Neural cell (in vitro differentiated cells): ENCODE data around the gene TMEM17.

Experiments used
- EZH2 ChIP-seq: fragments of 200-600, 300-800 bp; shearing (Covaris generic), sonication (generic); IDR thresholded peaks from 2 replicates; pipeline ENCODE4 v1.6.1; 2014; ENCODE audit warnings: antibody characterized with exemption, low read length, borderline replicate concordance, mild to moderate bottlenecking; ENCODE audit not compliant: insufficient read depth, poor library complexity, severe bottlenecking
- MXI1 ChIP-seq: fragments of 450-650 bp; conservative IDR thresholded peaks from 2 replicates; pipeline ENCODE4 v1.6.1; 2014; ENCODE audit warnings: antibody characterized with exemption, mild to moderate bottlenecking; ENCODE audit not compliant: poor library complexity, severe bottlenecking
- RAD21 ChIP-seq: fragments of 450-650 bp; conservative IDR thresholded peaks from 2 replicates; pipeline ENCODE4 v1.6.1; 2014; ENCODE audit warnings: antibody characterized with exemption, mild to moderate bottlenecking, moderate library complexity
- TAF1 ChIP-seq: IDR thresholded peaks from 2 replicates; pipeline ENCODE4 v1.6.1; 2012; ENCODE audit warnings: low read depth
- TF ChIP-seq, protein P1 (sequence below): fragments of 450-650 bp; IDR thresholded peaks from 2 replicates; pipeline ENCODE4 v1.5.1; 2014; ENCODE audit warnings: antibody characterized with exemption, mild to moderate bottlenecking, moderate library complexity; ENCODE audit not compliant: poor library complexity, severe bottlenecking
- TF ChIP-seq, protein P2 (sequence below): IDR thresholded peaks from 2 replicates; pipeline ENCODE4 v1.6.1; 2012; ENCODE audit warnings: borderline replicate concordance

DNA sequence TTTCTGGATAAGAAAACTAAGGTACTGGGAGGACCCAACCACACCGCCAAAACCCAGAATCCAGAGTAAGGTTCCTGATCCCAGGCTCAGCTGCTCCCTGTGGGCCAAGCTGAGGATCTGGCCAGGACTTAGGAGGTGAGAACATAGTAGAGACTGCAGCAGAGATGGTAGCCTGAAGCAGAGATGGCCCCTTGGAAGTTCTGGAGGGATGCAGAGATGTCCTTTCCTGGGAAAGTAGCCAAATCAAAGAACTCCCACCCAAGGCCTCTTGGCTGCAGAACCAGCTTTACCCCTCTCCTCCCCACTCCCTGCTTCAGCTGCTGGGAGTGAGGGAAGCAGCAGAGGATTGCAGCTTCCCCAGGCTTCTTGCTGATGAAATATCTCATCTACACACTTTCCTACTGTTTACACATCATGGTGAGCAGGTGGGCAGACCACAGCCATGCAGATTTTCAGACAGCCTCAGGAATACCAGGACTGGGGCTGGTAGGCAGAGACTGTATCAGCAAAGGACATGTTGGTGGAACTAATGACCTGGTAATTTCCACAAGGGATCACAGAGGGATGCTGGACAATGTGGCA is 32.7 kb downstream of the TMEM17 start:
- TF ChIP-seq, protein P1, sequence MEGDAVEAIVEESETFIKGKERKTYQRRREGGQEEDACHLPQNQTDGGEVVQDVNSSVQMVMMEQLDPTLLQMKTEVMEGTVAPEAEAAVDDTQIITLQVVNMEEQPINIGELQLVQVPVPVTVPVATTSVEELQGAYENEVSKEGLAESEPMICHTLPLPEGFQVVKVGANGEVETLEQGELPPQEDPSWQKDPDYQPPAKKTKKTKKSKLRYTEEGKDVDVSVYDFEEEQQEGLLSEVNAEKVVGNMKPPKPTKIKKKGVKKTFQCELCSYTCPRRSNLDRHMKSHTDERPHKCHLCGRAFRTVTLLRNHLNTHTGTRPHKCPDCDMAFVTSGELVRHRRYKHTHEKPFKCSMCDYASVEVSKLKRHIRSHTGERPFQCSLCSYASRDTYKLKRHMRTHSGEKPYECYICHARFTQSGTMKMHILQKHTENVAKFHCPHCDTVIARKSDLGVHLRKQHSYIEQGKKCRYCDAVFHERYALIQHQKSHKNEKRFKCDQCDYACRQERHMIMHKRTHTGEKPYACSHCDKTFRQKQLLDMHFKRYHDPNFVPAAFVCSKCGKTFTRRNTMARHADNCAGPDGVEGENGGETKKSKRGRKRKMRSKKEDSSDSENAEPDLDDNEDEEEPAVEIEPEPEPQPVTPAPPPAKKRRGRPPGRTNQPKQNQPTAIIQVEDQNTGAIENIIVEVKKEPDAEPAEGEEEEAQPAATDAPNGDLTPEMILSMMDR: no peak
- TF ChIP-seq RAD21: no peak
- TF ChIP-seq, protein P2, sequence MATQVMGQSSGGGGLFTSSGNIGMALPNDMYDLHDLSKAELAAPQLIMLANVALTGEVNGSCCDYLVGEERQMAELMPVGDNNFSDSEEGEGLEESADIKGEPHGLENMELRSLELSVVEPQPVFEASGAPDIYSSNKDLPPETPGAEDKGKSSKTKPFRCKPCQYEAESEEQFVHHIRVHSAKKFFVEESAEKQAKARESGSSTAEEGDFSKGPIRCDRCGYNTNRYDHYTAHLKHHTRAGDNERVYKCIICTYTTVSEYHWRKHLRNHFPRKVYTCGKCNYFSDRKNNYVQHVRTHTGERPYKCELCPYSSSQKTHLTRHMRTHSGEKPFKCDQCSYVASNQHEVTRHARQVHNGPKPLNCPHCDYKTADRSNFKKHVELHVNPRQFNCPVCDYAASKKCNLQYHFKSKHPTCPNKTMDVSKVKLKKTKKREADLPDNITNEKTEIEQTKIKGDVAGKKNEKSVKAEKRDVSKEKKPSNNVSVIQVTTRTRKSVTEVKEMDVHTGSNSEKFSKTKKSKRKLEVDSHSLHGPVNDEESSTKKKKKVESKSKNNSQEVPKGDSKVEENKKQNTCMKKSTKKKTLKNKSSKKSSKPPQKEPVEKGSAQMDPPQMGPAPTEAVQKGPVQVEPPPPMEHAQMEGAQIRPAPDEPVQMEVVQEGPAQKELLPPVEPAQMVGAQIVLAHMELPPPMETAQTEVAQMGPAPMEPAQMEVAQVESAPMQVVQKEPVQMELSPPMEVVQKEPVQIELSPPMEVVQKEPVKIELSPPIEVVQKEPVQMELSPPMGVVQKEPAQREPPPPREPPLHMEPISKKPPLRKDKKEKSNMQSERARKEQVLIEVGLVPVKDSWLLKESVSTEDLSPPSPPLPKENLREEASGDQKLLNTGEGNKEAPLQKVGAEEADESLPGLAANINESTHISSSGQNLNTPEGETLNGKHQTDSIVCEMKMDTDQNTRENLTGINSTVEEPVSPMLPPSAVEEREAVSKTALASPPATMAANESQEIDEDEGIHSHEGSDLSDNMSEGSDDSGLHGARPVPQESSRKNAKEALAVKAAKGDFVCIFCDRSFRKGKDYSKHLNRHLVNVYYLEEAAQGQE: no peak
- no peak for TF ChIP-seq TAF1
- no peak for TF ChIP-seq MXI1
- no peak for TF ChIP-seq EZH2
